Activated T-cell treated with anti-CD3 and anti-CD28 coated beads, Interleukin-2, amount 50 U/mL, for 72 hours (primary cell): ENCODE data around the gene PRR9. TPM values are rescaled to one million over a fixed set of nuclear protein-coding genes. Genes with fewer than 3 reads are reported as not detected.

Experiments
- ATAC-seq, 2 donors: fragments of 150-1000 bp; cut with Tn5 transposase; replicated peaks in 1 of 2; 2 replicates each; pipeline ENCODE4 v1.10.0; 2021; ENCODE audit warnings: moderate library complexity in 2 of 2, mild to moderate bottlenecking in 1 of 2
- DNase-seq, 2 donors: peaks; one replicate each; pipeline ENCODE4 v3.0.0; 2021 to 2022; ENCODE audit warnings: mixed read lengths in 1 of 2
- H3K27ac Mint-ChIP-seq: one replicate; pipeline ENCODE4 v1.8.0; 2022; ENCODE audit warnings: mild to moderate bottlenecking, moderate library complexity, mixed read lengths
- H3K27me3 Mint-ChIP-seq: one replicate; pipeline ENCODE4 v1.8.0; 2022; ENCODE audit warnings: low read depth, mixed read lengths
- H3K36me3 Mint-ChIP-seq, 2 donors: one replicate each; pipeline ENCODE4 v1.8.0; 2022; ENCODE audit warnings: mixed read lengths in 2 of 2, mild to moderate bottlenecking in 1 of 2; ENCODE audit not compliant: insufficient read depth in 2 of 2
- H3K4me1 Mint-ChIP-seq: one replicate; pipeline ENCODE4 v1.8.0; 2022; ENCODE audit warnings: low read depth, mixed read lengths
- H3K4me3 Mint-ChIP-seq, 2 donors: one replicate each; pipeline ENCODE4 v1.8.0; 2022; ENCODE audit warnings: mild to moderate bottlenecking in 2 of 2, mixed read lengths in 2 of 2, moderate library complexity in 2 of 2
- H3K9me3 Mint-ChIP-seq, 2 donors: one replicate each; pipeline ENCODE4 v1.8.0; 2022; ENCODE audit warnings: mixed read lengths in 2 of 2
- total RNA-seq, 2 donors: library from RNA; stranded (reverse); gene quantifications; one replicate each; pipeline ENCODE4 v1.2.3, GENCODE V29; 2022

The PRR9 gene
- total RNA-seq, 2 donors from 2014 or later = not detected

- ATAC-seq = peak; percentile 26 to 39
- no peaks in the 10 kb centered on the region for H3K36me3 Mint-ChIP-seq
- peak; percentile 27 to 31 for DNase-seq
- H3K27me3 Mint-ChIP-seq = peaks cover 67% of the 10 kb centered on the region
- H3K4me3 Mint-ChIP-seq = peak overlapping the region; percentile 82 to 86
- no peak overlapping the region for H3K27ac Mint-ChIP-seq
- H3K9me3 Mint-ChIP-seq = no peaks in the 10 kb centered on the region
- peaks cover 38% of the 10 kb centered on the region for H3K4me1 Mint-ChIP-seq
These were observed 44.1 kb downstream of the PRR9 start for GRCh38 chr1:153261281-153262069.

- H3K27me3 Mint-ChIP-seq = peaks cover 73% of the 10 kb centered on the region
- DNase-seq (no peak), ATAC-seq (no peak)
- H3K9me3 Mint-ChIP-seq = no peaks in the 10 kb centered on the region
- H3K4me3 Mint-ChIP-seq = peak overlapping the region; percentile 82 to 86
- H3K36me3 Mint-ChIP-seq = no peaks in the 10 kb centered on the region
- H3K4me1 Mint-ChIP-seq = peaks cover 38% of the 10 kb centered on the region
- H3K27ac Mint-ChIP-seq = no peak overlapping the region
These were observed 44.6 kb downstream of the PRR9 start for GRCh38 chr1:153262070-153262366.

DNA sequence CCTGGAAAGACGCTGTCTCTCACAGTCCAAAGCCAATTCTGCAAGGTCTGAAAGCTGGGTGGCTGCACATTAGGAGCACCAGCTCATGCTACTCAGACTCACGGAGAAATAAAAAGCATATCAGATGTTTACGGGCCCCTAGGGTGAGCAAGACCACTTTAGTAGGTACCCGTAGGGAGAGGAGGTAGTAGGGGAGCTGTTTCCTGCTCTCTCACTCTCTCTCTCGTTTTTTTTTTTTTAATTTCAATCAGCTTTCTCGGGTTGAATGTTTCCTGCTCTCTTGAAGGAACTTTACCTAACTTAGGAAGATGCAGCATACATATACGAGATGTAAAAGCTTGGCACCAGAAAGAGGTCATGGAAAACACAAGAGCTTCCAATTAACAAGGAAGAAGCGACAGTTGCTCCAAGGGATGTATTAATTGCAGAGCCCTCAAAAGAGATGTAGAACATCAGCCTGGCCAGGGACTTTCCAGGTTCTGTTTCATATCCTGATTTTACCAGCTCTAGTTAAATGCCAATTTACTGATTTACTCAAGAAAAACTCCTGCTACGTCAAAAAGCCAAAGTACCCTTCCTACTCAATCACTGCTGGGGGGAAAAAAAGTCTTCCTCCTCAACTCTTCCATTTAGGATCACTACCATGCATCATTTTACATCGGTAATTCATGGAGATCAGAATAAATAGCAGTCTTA is 45.2 kb downstream of the PRR9 start:
- no peak overlapping the region for H3K27ac Mint-ChIP-seq
- H3K36me3 Mint-ChIP-seq = no peaks in the 10 kb centered on the region
- no peak for DNase-seq
- peaks cover 38% of the 10 kb centered on the region for H3K4me1 Mint-ChIP-seq
- H3K4me3 Mint-ChIP-seq = peak overlapping the region; percentile 82 to 86
- H3K9me3 Mint-ChIP-seq = peaks cover 0 to under 1% of the 10 kb centered on the region in 2 donors
- peak; percentile 24 to 31 for ATAC-seq
- peaks cover 79% of the 10 kb centered on the region for H3K27me3 Mint-ChIP-seq

DNA sequence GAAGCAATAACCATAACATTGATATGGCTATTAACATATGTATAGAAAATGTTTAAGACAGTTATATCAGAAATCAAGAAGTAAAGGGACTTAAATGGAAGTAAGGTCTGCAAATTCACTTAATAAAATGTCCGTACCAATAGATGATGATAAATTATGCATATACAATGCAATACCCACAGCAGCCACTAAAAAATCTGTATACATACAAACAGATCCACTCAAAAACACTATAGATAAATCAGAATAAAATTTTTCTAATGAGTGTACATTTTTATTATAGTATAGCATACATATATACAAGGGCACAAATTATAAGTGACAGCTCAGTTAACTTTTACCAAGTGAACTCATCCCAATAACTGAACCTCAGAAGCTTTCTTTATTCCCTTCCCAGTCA is 48.1 kb downstream of the PRR9 start:
- H3K4me1 Mint-ChIP-seq = peaks cover 30% of the 10 kb centered on the region
- peaks cover 0 to 1% of the 10 kb centered on the region in 2 donors for H3K9me3 Mint-ChIP-seq
- no peak overlapping the region for H3K4me3 Mint-ChIP-seq
- no peak overlapping the region for H3K27ac Mint-ChIP-seq
- no peak for DNase-seq
- no peak for ATAC-seq
- H3K36me3 Mint-ChIP-seq = no peaks in the 10 kb centered on the region
- peaks cover 74% of the 10 kb centered on the region for H3K27me3 Mint-ChIP-seq

Other genes starting within 250 kb of the PRR9 start
- gene SPRR4, start 246.9 kb upstream of the PRR9 start, total RNA-seq = not detected
- gene SPRR1A, start 233.5 kb upstream of the PRR9 start, total RNA-seq = not detected
- not detected for gene SPRR3, start 215.8 kb upstream of the PRR9 start, total RNA-seq
- not detected for gene SPRR1B, start 186.4 kb upstream of the PRR9 start, total RNA-seq
- not detected for gene SPRR2D, start 176.5 kb upstream of the PRR9 start, total RNA-seq
- gene SPRR2A, start 160.1 kb upstream of the PRR9 start, total RNA-seq = not detected
- gene SPRR2B, start 146.0 kb upstream of the PRR9 start, total RNA-seq = not detected
- not detected for gene SPRR2E, start 123.1 kb upstream of the PRR9 start, total RNA-seq
- not detected for gene SPRR2F, start 104.1 kb upstream of the PRR9 start, total RNA-seq
- gene SPRR2G, start 66.7 kb upstream of the PRR9 start, total RNA-seq = not detected
- gene LELP1, start 14.2 kb upstream of the PRR9 start, total RNA-seq = not detected
- under 1 TPM in 1 of 2 donors, not detected in 1; 0.46 TPM for gene LORICRIN, start 42.1 kb downstream of the PRR9 start, total RNA-seq
- not detected for gene PGLYRP3, start 95.4 kb downstream of the PRR9 start, total RNA-seq
- under 1 TPM; 0.21 to 0.29 TPM for gene PGLYRP4, start 131.3 kb downstream of the PRR9 start, total RNA-seq
- gene S100A9, start 140.3 kb downstream of the PRR9 start, total RNA-seq = not detected
- gene S100A12, start 158.0 kb downstream of the PRR9 start, total RNA-seq = not detected
- not detected for gene S100A8, start 173.5 kb downstream of the PRR9 start, total RNA-seq
- not detected for gene S100A7A, start 198.9 kb downstream of the PRR9 start, total RNA-seq
- not detected for gene S100A7, start 243.1 kb downstream of the PRR9 start, total RNA-seq